HepG2 (cell line): ENCODE data around the gene GALR2. TPM values are rescaled to one million over a fixed set of nuclear protein-coding genes. Genes with fewer than 3 reads are reported as not detected.

Experiments
- BCLAF1 ChIP-seq: fragments of 450-650 bp; IDR thresholded peaks from 2 replicates; pipeline ENCODE4 v1.6.1; 2017; ENCODE audit warnings: mild to moderate bottlenecking
- FOXP4 ChIP-seq: sonication (generic); formaldehyde crosslinking; IDR thresholded peaks from 2 replicates; pipeline ENCODE4 v1.4.0; 2020; ENCODE audit warnings: missing genetic modification reagents
- GRHL1 ChIP-seq: sonication (generic); formaldehyde crosslinking; conservative IDR thresholded peaks from 2 replicates; pipeline ENCODE4 v1.8.0; 2022; ENCODE audit warnings: missing genetic modification reagents
- PHF21A ChIP-seq: sonication (generic); formaldehyde crosslinking; IDR thresholded peaks from 2 replicates; pipeline ENCODE4 v1.5.0; 2020; ENCODE audit warnings: mild to moderate bottlenecking, missing genetic modification reagents
- RCOR2 ChIP-seq: IDR thresholded peaks from 2 replicates; pipeline ENCODE4 v1.6.1; 2016; ENCODE audit warnings: missing biosample characterization, missing genetic modification reagents
- SMAD3 ChIP-seq: sonication (generic); formaldehyde crosslinking; IDR thresholded peaks from 2 replicates; pipeline ENCODE4 v1.4.0; 2020; ENCODE audit warnings: missing genetic modification reagents
- SNRNP70 ChIP-seq: fragments of 200-400 bp; formaldehyde crosslinking; IDR thresholded peaks from 2 replicates; pipeline ENCODE4 v1.6.1; 2017; ENCODE audit warnings: mild to moderate bottlenecking, low read depth, low read length, moderate library complexity
- TOPORS ChIP-seq: sonication (generic); formaldehyde crosslinking; IDR thresholded peaks from 2 replicates; pipeline ENCODE4 v1.8.0; 2023; ENCODE audit warnings: mild to moderate bottlenecking, missing genetic modification reagents
- TRIM24 ChIP-seq: sonication (generic); formaldehyde crosslinking; IDR thresholded peaks from 2 replicates; pipeline ENCODE4 v1.8.0; 2022; ENCODE audit warnings: mild to moderate bottlenecking, missing genetic modification reagents
- ZBTB10 ChIP-seq: sonication (generic); formaldehyde crosslinking; IDR thresholded peaks from 2 replicates; pipeline ENCODE4 v1.4.0; 2020; ENCODE audit warnings: missing genetic modification reagents, borderline replicate concordance
- ZFP91 ChIP-seq: sonication (generic); formaldehyde crosslinking; IDR thresholded peaks from 2 replicates; pipeline ENCODE4 v1.9.0; 2022; ENCODE audit warnings: missing genetic modification reagents, mild to moderate bottlenecking, borderline replicate concordance
- ZMYM3 ChIP-seq: sonication (generic); formaldehyde crosslinking; IDR thresholded peaks from 2 replicates; pipeline ENCODE4 v1.5.1; 2020; ENCODE audit warnings: mild to moderate bottlenecking, missing genetic modification reagents
- ZNF235 ChIP-seq: sonication (generic); formaldehyde crosslinking; IDR thresholded peaks from 2 replicates; pipeline ENCODE4 v1.8.1; 2023; ENCODE audit warnings: mild to moderate bottlenecking, missing genetic modification reagents, borderline replicate concordance
- ZNF382 ChIP-seq: sonication (generic); formaldehyde crosslinking; IDR thresholded peaks from 2 replicates; pipeline ENCODE4 v1.5.0; 2020; ENCODE audit warnings: missing genetic modification reagents, mild to moderate bottlenecking, borderline replicate concordance
- ZNF577 ChIP-seq: sonication (generic); formaldehyde crosslinking; IDR thresholded peaks from 2 replicates; pipeline ENCODE4 v1.4.0; 2020; ENCODE audit warnings: mild to moderate bottlenecking, low read depth, missing genetic modification reagents, borderline replicate concordance
- ZNF83 ChIP-seq: sonication (generic); formaldehyde crosslinking; IDR thresholded peaks from 2 replicates; pipeline ENCODE4 v1.4.0; 2020; ENCODE audit warnings: missing genetic modification reagents, mild to moderate bottlenecking, borderline replicate concordance
- polyA plus RNA-seq, 8 experiments: library from polyadenylated mRNA; depleted of rRNA in 3 of 8; stranded (reverse) in 7 of 8; unstranded in 1 of 8; fragments of >200 nt; fragmentation: Illumina TruSeq in 4 of 8; extraction: Trizol in 4 of 8; gene quantifications; 2 replicates each; pipeline versions ENCODE4 v1.2.1 to v1.2.3, GENCODE V29; 2011 to 2016; ENCODE audit warnings: low read depth in 4 of 8, missing spikeins in 1 of 8, mixed read lengths in 1 of 8; ENCODE audit not compliant: insufficient read depth in 1 of 8
- total RNA-seq, 5 experiments: library from RNA; depleted of rRNA; stranded (reverse); fragments of >200 nt; fragmentation: Illumina TruSeq; extraction: Trizol; gene quantifications; 2 replicates each; pipeline ENCODE4 v1.2.3, GENCODE V29; 2016; ENCODE audit warnings: low read depth in 1 of 5

The GALR2 gene
- total and polyA plus RNA-seq, 2 of the 13 experiments (the other 11 are each of a cell fraction or from before 2014, with no cell fraction given) = 0.48 to 0.58 TPM

- no peak for TF ChIP-seq BCLAF1
- no peak for TF ChIP-seq RCOR2 (CRISPR knock-in tag)
- TF ChIP-seq PHF21A (CRISPR knock-in tag) = peak; percentile 65; the same call in 1 of the 2 replicates
- TF ChIP-seq ZBTB10 = 0 out of 2 replicates have a peak, but pooled peaks have one; percentile 20
- TF ChIP-seq ZNF577 = no peak
- TF ChIP-seq SNRNP70 = no peak
- TF ChIP-seq FOXP4 (CRISPR knock-in tag) = no peak
- peak; percentile 67; the same call in 1 of the 2 replicates for TF ChIP-seq ZNF235 (CRISPR knock-in tag)
- TF ChIP-seq TOPORS = peak; percentile 31; the same call in 1 of the 2 replicates
- no peak for TF ChIP-seq TRIM24 (CRISPR knock-in tag)
- TF ChIP-seq ZNF83 = no peak
- TF ChIP-seq SMAD3 = 0 out of 2 replicates have a peak, but pooled peaks have one; percentile 26
- no peak for TF ChIP-seq GRHL1 (CRISPR knock-in tag)
- peak; percentile 94; the same call in 1 of the 2 replicates for TF ChIP-seq ZFP91 (CRISPR knock-in tag)
- TF ChIP-seq ZMYM3 (CRISPR knock-in tag) = no peak; the same call in 1 of the 2 replicates
- no peak for TF ChIP-seq ZNF382 (CRISPR knock-in tag)
Measured at GRCh38 chr17:76103274-76104139, 28.9 kb downstream of the GALR2 start, which contains the start of gene EXOC7 (continued).
